Endodermal cell (in vitro differentiated cells): Measurements from ENCODE around the gene SOX5. TPM values are rescaled to one million over a fixed set of nuclear protein-coding genes. Genes with fewer than 3 reads are reported as not detected.
"Not testable (repeated sequence)": the region's sequence is repeated elsewhere in the genome, so short reads cannot be mapped to it uniquely, and the experiment has no call there.

Source experiments
- DNase-seq: peaks from one replicate; pipeline ENCODE4 v3.0.0-alpha.2; 2017
- H3K27ac ChIP-seq: 2 replicates; pipeline ENCODE4 v1.5.1; 2013; ENCODE audit warnings: mild to moderate bottlenecking, low read depth, low read length, moderate library complexity
- H3K27me3 ChIP-seq: 2 replicates; pipeline ENCODE4 v1.6.1; 2013; ENCODE audit warnings: mild to moderate bottlenecking, low read length, moderate library complexity; ENCODE audit not compliant: insufficient read depth, control insufficient read depth, poor library complexity, severe bottlenecking
- H3K36me3 ChIP-seq: 2 replicates; pipeline ENCODE4 v1.7.0; 2013; ENCODE audit warnings: mild to moderate bottlenecking, low read length, moderate library complexity; ENCODE audit not compliant: control insufficient read depth, insufficient read depth
- H3K4me1 ChIP-seq: one replicate; pipeline ENCODE4 v1.7.0; 2013; ENCODE audit warnings: low read length; ENCODE audit not compliant: control insufficient read depth, insufficient read depth
- H3K4me3 ChIP-seq: 2 replicates; pipeline ENCODE4 v1.5.1; 2013; ENCODE audit warnings: mild to moderate bottlenecking, low read length, moderate library complexity
- H3K9ac ChIP-seq: 2 replicates; pipeline ENCODE4 v1.6.1; 2013; ENCODE audit warnings: mild to moderate bottlenecking, low read length, moderate library complexity; ENCODE audit not compliant: poor library complexity, severe bottlenecking; ENCODE audit errors: extremely low read depth
- H3K9me3 ChIP-seq: 2 replicates; pipeline ENCODE4 v1.6.1; 2013; ENCODE audit warnings: mild to moderate bottlenecking, low read length, moderate library complexity; ENCODE audit not compliant: control insufficient read depth
- H3K27ac Mint-ChIP-seq: 2 replicates; pipeline ENCODE4 v1.8.0; 2020; ENCODE audit warnings: mixed read lengths
- H3K27me3 Mint-ChIP-seq: 2 replicates; pipeline ENCODE4 v1.8.0; 2021; ENCODE audit warnings: mild to moderate bottlenecking, mixed read lengths; ENCODE audit not compliant: insufficient read depth
- H3K36me3 Mint-ChIP-seq: 2 replicates; pipeline ENCODE4 v1.8.0; 2020; ENCODE audit warnings: low read depth, mixed read lengths
- H3K4me1 Mint-ChIP-seq: 2 replicates; pipeline ENCODE4 v1.8.0; 2020; ENCODE audit warnings: mixed read lengths
- H3K4me3 Mint-ChIP-seq: 2 replicates; pipeline ENCODE4 v1.8.0; 2020; ENCODE audit warnings: mild to moderate bottlenecking, moderate library complexity, mixed read lengths
- H3K9me3 Mint-ChIP-seq: 2 replicates; pipeline ENCODE4 v1.8.0; 2020; ENCODE audit warnings: mild to moderate bottlenecking, mixed read lengths
- CTCF ChIP-seq: fragments of 200-600 bp; sonication (generic); conservative IDR thresholded peaks from 2 replicates; pipeline ENCODE4 v1.5.0; 2021; ENCODE audit warnings: antibody characterized with exemption, mild to moderate bottlenecking
- WGBS, 2 experiments: methylation state at CpG; one replicate each; pipeline versions ENCODE4 v1.1.5 to v1.1.7; 2013; ENCODE audit warnings: missing lambda C conversion rate in 2 of 2, mixed read lengths in 1 of 2; ENCODE audit not compliant: insufficient coverage in 1 of 2, insufficient read length in 1 of 2; 5-methylcytosine and 5-hydroxymethylcytosine counted together
- total RNA-seq, 2 donors: library from RNA; stranded (reverse); fragmentation: NEBNext Ultra II Directional in 1 of 2; extraction: Animal tissue kit (Norgen Biotek cat#: 25700) in 1 of 2; gene quantifications; 2 replicates in 1 of 2; 3 replicates in 1 of 2; pipeline ENCODE4 v1.2.1, GENCODE V29; 2021

The SOX5 gene
- total RNA-seq, 2 donors from 2014 or later, result 6.8 to 30.7 TPM

GRCh38 chr12:23525450-23526072, 423.9 kb downstream of the SOX5 start:
- no peak overlapping the region for H3K4me3 ChIP-seq
- DNase-seq, result no peak
- 80% methylated on average over 3 of the region's 5 CpGs; no CpG with 5 or more reads in 1 of the 2 experiments for WGBS, 2 experiments
- TF ChIP-seq CTCF, result no peak
- no peaks in the 10 kb centered on the region for H3K27me3 Mint-ChIP-seq
- peaks cover 3% of the 10 kb centered on the region for H3K4me1 Mint-ChIP-seq
- no peak overlapping the region for H3K27ac Mint-ChIP-seq
- no peaks in the 10 kb centered on the region for H3K27me3 ChIP-seq
- H3K9me3 Mint-ChIP-seq, result peaks cover 36% of the 10 kb centered on the region
- H3K4me1 ChIP-seq, result no peaks in the 10 kb centered on the region
- H3K27ac ChIP-seq, result no peak overlapping the region
- H3K4me3 Mint-ChIP-seq, result no peak overlapping the region
- no peaks in the 10 kb centered on the region for H3K36me3 ChIP-seq
- peaks cover 13% of the 10 kb centered on the region for H3K36me3 Mint-ChIP-seq
- no peak overlapping the region for H3K9ac ChIP-seq
- H3K9me3 ChIP-seq, result peaks cover 26% of the 10 kb centered on the region

GRCh38 chr12:23523339-23523738, 426.1 kb downstream of the SOX5 start:
- Histone ChIP-seq H3K9ac (no peak overlapping the region), H3K27me3 (no peaks in the 10 kb centered on the region), H3K9me3 (peaks cover 28% of the 10 kb centered on the region), H3K36me3 (no peaks in the 10 kb centered on the region), H3K27ac (no peak overlapping the region), H3K4me3 (peak overlapping the region; percentile 64), H3K4me1 (no peaks in the 10 kb centered on the region)
- 80% methylated on average over 1 of the region's 2 CpGs; no CpG with 5 or more reads in 1 of the 2 experiments for WGBS, 2 experiments
- Mint-ChIP-seq H3K27ac (no peak overlapping the region), H3K4me1 (peaks cover 3% of the 10 kb centered on the region), H3K9me3 (peaks cover 54% of the 10 kb centered on the region), H3K4me3 (no peak overlapping the region), H3K27me3 (no peaks in the 10 kb centered on the region), H3K36me3 (peaks cover 14% of the 10 kb centered on the region)
- no peak for DNase-seq
- no peak for TF ChIP-seq CTCF

GRCh38 chr12:23519444-23519843, 430.0 kb downstream of the SOX5 start:
- not testable (repeated sequence) for H3K27ac ChIP-seq, H3K27me3 ChIP-seq, H3K27ac Mint-ChIP-seq, H3K4me3 Mint-ChIP-seq, H3K4me3 ChIP-seq, H3K4me1 ChIP-seq, H3K36me3 ChIP-seq, H3K4me1 Mint-ChIP-seq, H3K27me3 Mint-ChIP-seq, DNase-seq, H3K9ac ChIP-seq
- 89% methylated on average over 1 of the region's 1 CpG; no CpG with 5 or more reads in 1 of the 2 experiments for WGBS, 2 experiments
- peaks cover 30% of the 10 kb centered on the region for H3K9me3 ChIP-seq
- peaks cover 15% of the 10 kb centered on the region for H3K36me3 Mint-ChIP-seq
- H3K9me3 Mint-ChIP-seq, result peaks cover 71% of the 10 kb centered on the region

GRCh38 chr12:23515785-23516184, 433.7 kb downstream of the SOX5 start:
- H3K9me3 Mint-ChIP-seq, result peaks cover 63% of the 10 kb centered on the region
- not testable (repeated sequence) for H3K4me3 Mint-ChIP-seq, H3K4me3 ChIP-seq, DNase-seq, H3K9ac ChIP-seq, H3K27me3 ChIP-seq, H3K27ac ChIP-seq, H3K4me1 Mint-ChIP-seq, H3K4me1 ChIP-seq, H3K27me3 Mint-ChIP-seq, H3K27ac Mint-ChIP-seq, H3K36me3 ChIP-seq
- no CpG with 5 or more reads among the region's 6 CpGs for WGBS, 2 experiments
- H3K36me3 Mint-ChIP-seq, result peaks cover 22% of the 10 kb centered on the region
- H3K9me3 ChIP-seq, result peaks cover 24% of the 10 kb centered on the region
